C4-2B (cell line): ENCODE results near the gene PPP3CA.
A peak's percentile ranks its signal among the peaks of the same experiment; 100 is the strongest.

Experiments
- H3K27ac ChIP-seq: fragments of 450-650 bp; 2 replicates; pipeline ENCODE4 v1.5.1; 2017
- ZFX ChIP-seq: fragments of 450-650 bp; IDR thresholded peaks from 2 replicates; pipeline ENCODE4 v1.6.1; 2017
- TF ChIP-seq, protein P1 (sequence below): fragments of 450-650 bp; conservative IDR thresholded peaks from 2 replicates; pipeline ENCODE4 v1.5.1; 2017; ENCODE audit warnings: mild to moderate bottlenecking

The PPP3CA gene

DNA sequence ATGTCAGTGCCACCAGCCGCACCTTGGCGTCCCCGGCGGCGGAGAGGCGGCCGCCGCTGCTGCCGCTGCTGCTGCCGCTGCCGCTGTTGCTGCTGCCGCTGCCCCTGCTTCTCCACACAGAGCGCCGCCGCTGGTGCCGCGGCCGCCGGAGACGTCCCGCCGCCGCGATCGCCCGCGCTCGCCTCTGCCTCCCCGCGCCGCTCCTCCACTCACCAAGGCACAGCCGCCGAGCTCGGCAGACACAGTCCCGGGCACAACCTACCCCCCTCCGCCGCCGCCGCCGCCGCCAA, at the start of gene PPP3CA:
TSS of gene PPP3CA (minus strand) at position 260 of the 290 bp plus-strand sequence.
- TF ChIP-seq ZFX = no peak
- TF ChIP-seq, protein P1, sequence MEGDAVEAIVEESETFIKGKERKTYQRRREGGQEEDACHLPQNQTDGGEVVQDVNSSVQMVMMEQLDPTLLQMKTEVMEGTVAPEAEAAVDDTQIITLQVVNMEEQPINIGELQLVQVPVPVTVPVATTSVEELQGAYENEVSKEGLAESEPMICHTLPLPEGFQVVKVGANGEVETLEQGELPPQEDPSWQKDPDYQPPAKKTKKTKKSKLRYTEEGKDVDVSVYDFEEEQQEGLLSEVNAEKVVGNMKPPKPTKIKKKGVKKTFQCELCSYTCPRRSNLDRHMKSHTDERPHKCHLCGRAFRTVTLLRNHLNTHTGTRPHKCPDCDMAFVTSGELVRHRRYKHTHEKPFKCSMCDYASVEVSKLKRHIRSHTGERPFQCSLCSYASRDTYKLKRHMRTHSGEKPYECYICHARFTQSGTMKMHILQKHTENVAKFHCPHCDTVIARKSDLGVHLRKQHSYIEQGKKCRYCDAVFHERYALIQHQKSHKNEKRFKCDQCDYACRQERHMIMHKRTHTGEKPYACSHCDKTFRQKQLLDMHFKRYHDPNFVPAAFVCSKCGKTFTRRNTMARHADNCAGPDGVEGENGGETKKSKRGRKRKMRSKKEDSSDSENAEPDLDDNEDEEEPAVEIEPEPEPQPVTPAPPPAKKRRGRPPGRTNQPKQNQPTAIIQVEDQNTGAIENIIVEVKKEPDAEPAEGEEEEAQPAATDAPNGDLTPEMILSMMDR = no peak
- peak within 1 kb of the TSS; percentile 99 for H3K27ac ChIP-seq

DNA sequence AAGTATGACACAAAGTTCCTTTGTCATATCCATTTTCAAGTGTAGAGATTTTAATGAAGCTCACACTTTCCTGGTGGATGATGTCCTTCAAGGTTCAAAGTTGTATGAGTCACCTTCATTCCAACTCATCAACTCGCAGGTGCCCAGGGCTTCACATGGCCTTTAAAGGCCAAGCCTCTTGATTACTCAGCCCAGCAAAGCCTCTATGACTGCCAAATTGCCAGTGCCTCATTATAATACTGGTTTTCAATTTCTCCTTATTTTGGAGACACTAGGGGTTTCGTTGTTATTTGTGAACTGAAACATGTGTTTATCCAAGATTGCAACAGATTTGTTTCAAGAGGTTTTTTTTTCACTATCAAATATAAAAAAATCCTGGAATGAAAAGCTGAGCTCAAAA, 45.9 kb upstream of the PPP3CA start:
- H3K27ac ChIP-seq = no peak overlapping the region
- TF ChIP-seq, protein P1 = no peak
- TF ChIP-seq ZFX = no peak

GRCh38 chr4:101370663-101371210, 23.4 kb upstream of the PPP3CA start:
- H3K27ac ChIP-seq = no peak overlapping the region
- TF ChIP-seq ZFX = no peak
- TF ChIP-seq, protein P1 = no peak; the same call in 1 of the 2 replicates

DNA sequence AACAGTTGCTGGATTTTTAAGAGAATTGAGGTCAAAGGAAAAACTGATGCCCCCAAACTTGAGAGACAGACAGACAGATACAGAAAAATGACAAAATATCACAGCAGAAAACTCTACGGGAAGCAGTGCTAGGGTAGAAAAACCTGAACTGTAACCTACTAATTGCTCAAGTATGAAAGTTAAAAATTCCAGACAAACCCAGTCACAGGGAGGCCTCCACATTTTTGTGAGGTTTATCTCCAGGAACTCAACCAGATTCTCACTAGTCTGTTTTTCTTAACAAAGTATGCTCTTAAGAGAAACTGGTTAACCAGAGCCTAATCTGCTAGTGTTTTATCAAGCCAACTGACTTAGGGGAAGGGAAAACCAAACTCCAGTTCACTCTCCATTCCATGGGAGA, 19.9 kb upstream of the PPP3CA start:
- TF ChIP-seq, protein P1 = no peak
- no peak for TF ChIP-seq ZFX
- H3K27ac ChIP-seq = no peak overlapping the region

DNA sequence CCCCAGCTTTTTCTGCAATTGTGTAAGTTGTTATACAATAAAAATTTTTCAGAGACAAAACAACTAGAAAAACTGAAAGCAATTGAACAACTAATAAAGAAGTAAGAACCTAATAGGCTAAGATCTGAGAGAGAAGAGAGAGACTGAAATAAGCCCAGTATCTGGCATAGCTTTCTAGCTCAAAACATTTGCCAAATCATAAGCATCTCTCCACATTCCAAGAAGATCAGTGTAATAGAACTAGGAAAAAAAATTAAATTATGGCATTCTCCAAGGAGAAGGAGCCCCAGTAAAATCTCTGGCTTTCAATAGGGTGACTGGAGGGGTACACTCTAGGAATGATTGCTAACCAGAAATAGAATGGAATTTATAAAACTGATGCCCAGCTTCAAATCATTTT, 19.0 kb upstream of the PPP3CA start:
- H3K27ac ChIP-seq = no peak overlapping the region
- TF ChIP-seq, protein P1 = no peak
- TF ChIP-seq ZFX = no peak

DNA sequence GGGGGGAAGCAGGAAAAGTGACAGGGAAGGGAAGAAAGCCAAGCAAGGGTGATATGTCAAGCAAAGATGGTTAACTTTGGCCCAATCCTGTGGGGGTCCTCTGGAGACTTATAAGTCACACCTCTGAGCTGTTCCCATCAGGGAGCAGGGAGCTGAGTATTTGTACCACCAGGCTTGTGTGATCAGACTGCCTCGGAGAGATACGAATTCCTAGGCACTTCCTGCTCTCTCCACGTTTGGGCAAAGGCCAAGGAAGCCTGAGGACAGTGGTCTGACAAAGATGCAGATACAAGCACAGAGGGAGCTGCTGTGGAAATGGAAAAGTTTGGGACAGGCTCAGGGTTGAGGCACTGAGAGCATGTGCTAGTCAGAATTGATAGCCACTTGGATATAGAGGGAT, 10.4 kb upstream of the PPP3CA start:
- no peak overlapping the region for H3K27ac ChIP-seq
- TF ChIP-seq, protein P1 = no peak
- TF ChIP-seq ZFX = no peak

- TF ChIP-seq, protein P1 = no peak
- TF ChIP-seq ZFX = no peak
- H3K27ac ChIP-seq = no peak overlapping the region
Observed at GRCh38 chr4:101356928-101357327, 9.6 kb upstream of the PPP3CA start.
